ENCODE data around the gene TPRA1. TPM values are rescaled to one million over a fixed set of nuclear protein-coding genes. Genes with fewer than 3 reads are reported as not detected.

The TPRA1 gene
- total RNA-seq, 1 donor, result 40.6 TPM

- DNase-seq (ENCODE audit: low read depth), result no peak
- TF ChIP-seq CTCF (IDR thresholded peaks at IDR 0.05; ENCODE audit: insufficient read depth, low read depth, low read length), result no peak
- H3K4me3 ChIP-seq (ENCODE audit: low read depth, low read length), result no peak overlapping the region
These were observed 24.8 kb downstream of the TPRA1 start for GRCh38 chr3:127565711-127566110.

- no peak for DNase-seq (ENCODE audit: low read depth)
- no peak overlapping the region for H3K4me3 ChIP-seq (ENCODE audit: low read depth, low read length)
- TF ChIP-seq CTCF (IDR thresholded peaks at IDR 0.05; ENCODE audit: insufficient read depth, low read depth, low read length), result no peak
These were observed 30.3 kb downstream of the TPRA1 start for GRCh38 chr3:127560051-127560787.

GRCh38 chr3:127556565-127556964, 34.0 kb downstream of the TPRA1 start:
- H3K4me3 ChIP-seq (ENCODE audit: low read depth, low read length), result no peak overlapping the region
- TF ChIP-seq CTCF (IDR thresholded peaks at IDR 0.05; ENCODE audit: insufficient read depth, low read depth, low read length), result no peak
- DNase-seq (ENCODE audit: low read depth), result no peak

- no peak for DNase-seq (ENCODE audit: low read depth)
- H3K4me3 ChIP-seq (ENCODE audit: low read depth, low read length), result no peak overlapping the region
- TF ChIP-seq CTCF (IDR thresholded peaks at IDR 0.05; ENCODE audit: insufficient read depth, low read depth, low read length), result no peak
These were observed 35.4 kb downstream of the TPRA1 start for GRCh38 chr3:127555108-127555507.

- H3K4me3 ChIP-seq (ENCODE audit: low read depth, low read length), result no peak overlapping the region
- TF ChIP-seq CTCF (IDR thresholded peaks at IDR 0.05; ENCODE audit: insufficient read depth, low read depth, low read length), result no peak
- DNase-seq (ENCODE audit: low read depth), result no peak
These were observed 38.5 kb downstream of the TPRA1 start for GRCh38 chr3:127552038-127552437.

- no peak for DNase-seq (ENCODE audit: low read depth)
- no peak for TF ChIP-seq CTCF (IDR thresholded peaks at IDR 0.05; ENCODE audit: insufficient read depth, low read depth, low read length)
- no peak overlapping the region for H3K4me3 ChIP-seq (ENCODE audit: low read depth, low read length)
These were observed 39.4 kb downstream of the TPRA1 start for GRCh38 chr3:127551178-127551577.

Data from fibroblast of villous mesenchyme (primary cell).